MV-4-11 (cell line): ENCODE measurements around the gene PALMD.

Source experiments
- DNase-seq: peaks from one replicate; lab custom pipeline; 2025; lab: John Stamatoyannopoulos, UW

Gene PALMD

DNA sequence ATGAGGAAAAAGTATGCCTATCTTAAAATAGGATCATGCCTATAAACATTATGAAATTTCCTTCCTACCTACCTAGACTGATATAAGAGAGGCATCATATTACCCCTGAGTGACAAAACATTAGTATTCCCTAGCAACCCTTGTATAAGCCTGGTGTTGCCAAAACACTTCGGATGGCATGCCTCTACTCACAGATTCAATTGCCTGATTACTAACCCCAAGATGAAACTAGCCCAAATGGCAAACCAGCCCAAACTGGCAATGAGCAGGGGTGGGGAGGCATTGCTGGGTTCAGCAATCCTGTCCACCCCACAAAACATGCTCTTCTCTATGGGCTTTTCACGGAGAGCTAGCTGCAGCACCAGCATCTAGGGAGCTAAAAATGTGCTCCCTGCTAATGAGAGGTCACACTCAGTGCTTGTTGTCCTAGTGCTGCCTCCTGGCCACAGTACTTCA lies 13.9 kb downstream of the PALMD start:
- no peak for DNase-seq

DNA sequence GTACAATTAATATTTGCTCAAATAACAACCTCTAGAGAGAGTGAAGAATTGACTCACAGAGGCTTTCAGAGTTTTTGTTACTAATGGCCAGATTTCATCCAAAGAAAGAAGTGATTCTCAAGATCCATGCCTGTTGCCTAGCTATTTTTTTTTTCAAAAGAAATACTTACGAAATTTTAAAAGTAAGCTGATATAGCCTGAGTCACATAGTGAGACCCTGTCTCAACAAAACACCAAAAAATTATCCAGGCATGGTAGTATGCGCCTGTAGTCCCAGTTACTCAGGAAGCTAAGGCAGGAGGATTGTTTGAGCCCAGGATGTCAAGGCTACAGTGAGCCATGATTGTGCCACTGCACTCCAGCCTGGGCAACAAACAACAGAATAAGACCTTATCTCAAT lies 14.6 kb downstream of the PALMD start:
- DNase-seq = no peak

- DNase-seq = no peak
Measured at GRCh38 chr1:99661780-99662179, 15.9 kb downstream of the PALMD start.

GRCh38 chr1:99662539-99663080 lies 16.7 kb downstream of the PALMD start:
- DNase-seq = no peak

GRCh38 chr1:99663501-99663900 lies 17.6 kb downstream of the PALMD start:
- no peak for DNase-seq

- DNase-seq = no peak
Measured at GRCh38 chr1:99665212-99665611, 19.3 kb downstream of the PALMD start.

- no peak for DNase-seq
Measured at GRCh38 chr1:99669376-99669775, 23.5 kb downstream of the PALMD start.

DNA sequence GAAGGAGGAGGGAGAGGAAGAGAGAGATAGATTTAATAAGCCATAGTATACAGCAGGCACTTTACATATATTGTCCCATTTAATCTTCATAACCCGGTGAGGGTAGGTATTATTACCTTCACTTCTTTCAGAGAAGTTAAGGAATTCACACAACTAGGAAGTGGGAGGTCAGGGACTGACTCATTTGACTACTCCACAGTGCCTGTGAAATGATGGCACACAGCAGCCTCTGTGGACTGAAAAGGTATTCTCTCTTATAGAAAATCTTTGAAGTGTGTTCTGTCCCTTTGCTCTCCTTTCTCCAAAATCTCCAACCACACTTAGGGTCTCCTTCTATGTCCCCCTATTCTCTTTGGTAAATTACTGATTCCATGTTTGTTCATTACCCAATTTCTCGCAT lies 23.9 kb downstream of the PALMD start:
- DNase-seq = no peak

- no peak for DNase-seq
Measured at GRCh38 chr1:99670583-99670982, 24.7 kb downstream of the PALMD start.

DNA sequence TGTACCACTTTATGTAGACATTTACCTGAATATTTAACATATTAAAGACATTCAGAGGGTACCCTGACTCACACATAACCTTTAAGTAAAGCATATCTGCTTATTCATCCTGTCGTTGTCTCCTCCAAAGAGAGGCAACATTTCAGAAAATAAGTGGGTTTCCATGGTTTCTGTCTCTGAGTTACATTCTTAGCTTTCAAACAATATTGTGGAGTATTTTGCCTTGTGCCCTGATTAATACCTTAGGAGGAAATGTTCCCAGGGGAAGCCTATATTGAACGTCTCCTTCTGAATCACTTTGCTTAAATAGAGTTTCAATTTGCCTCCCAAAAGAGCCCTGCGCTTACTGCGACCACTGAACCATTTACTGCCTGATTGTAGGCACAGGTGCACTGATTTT lies 26.1 kb downstream of the PALMD start:
- no peak for DNase-seq

GRCh38 chr1:99672530-99673213 lies 26.8 kb downstream of the PALMD start:
- DNase-seq = no peak

GRCh38 chr1:99673315-99673714 lies 27.4 kb downstream of the PALMD start:
- no peak for DNase-seq

DNA sequence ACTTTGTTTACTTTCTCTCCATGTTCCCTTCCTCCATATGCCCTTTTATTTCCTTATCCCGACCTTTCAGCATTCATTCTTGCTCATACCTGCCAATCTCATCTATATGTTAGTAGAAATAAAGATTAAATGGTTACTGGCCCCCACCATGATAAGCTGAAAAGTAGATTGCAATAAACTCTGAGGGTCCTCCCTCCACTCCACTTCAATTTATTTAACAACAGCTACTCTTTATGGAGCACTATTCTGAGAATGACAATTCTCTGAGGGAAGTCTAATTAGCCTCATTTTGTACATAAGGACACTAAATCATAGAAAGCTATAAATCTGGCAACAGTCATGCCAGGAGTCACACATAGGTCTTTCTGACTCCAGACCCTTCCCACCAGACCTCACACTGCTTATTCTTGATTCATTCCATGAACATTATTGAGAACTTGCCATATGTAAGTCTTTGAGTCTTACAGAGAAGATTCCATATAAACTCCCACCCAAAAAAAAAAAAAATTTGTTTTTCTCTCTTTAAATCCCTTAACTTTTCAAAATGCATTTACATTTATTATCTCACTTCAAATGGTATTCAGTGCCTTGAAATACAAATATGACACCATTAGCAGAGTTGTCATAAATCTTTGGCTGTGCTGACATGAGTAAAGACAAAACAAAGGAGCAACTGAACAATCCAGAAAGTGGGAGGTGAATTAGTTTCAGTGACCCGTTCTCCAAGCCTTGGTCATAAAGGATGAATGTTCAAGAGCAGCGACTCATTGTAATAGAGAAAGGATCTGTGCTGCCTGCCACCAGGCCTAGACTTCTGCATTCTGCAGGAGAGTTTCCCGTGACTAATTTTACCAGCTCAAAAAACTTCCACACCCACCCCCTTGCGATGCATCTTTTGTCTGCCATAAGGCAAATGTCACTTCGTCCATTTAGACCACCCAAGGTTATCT lies 28.5 kb downstream of the PALMD start:
- no peak for DNase-seq

DNA sequence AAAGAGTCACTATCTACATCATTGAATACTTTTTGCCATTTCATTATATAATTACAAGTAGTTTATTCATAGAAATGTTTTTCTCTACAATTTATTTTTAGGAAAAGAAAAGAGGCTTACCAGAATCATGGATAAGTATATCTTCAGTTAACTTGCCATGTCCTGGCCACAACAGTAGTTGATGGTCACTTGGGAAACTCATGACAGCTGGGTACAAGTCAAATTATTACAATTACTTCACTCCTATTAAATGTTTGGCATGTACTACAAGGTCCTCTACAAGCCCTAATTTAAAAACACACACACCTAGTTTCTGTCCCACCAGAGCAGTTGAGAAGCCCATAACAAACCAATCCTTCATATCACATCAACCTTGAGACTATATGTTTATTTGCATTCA lies 29.4 kb downstream of the PALMD start:
- DNase-seq = no peak

DNA sequence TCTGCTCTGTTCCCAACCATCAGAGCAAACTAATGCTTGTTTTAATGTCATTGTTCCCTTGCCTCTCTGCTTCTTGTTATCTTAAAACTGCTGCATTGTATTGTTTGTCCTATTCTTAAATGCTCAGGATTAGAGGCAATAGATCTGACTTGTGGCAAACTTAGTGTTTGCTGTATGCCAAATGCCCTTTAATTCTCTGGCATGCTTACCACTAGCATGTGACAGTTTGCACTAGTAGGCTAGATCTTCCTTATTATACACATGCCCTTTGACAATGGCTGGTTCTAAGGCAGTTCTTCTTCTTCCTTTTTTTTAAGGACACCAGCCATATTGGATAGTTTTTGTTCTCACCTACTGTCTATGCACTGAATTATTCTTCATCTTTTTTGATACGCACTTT lies 30.1 kb downstream of the PALMD start:
- DNase-seq = no peak

- DNase-seq = no peak
Measured at GRCh38 chr1:99676876-99677275, 31.0 kb downstream of the PALMD start.

DNA sequence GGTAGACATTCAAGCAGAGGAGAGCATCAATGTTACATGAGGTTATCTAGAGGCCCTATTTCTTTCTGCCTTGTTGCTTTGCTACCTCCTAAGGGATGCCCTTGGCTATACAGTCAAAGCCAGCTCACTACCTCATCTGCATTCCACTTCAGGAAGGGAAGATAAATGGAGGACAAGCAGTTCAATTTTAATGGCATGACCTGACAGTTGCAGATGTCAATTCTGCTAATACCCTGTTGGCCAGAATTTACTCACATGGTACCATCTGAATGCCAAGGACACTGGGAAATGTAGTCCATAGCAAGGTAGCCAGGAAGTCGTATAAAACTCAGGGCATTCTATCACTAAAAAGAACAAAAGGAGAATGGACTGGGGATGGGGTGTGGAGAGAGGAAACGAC lies 31.5 kb downstream of the PALMD start:
- DNase-seq = no peak

- DNase-seq = no peak
Measured at GRCh38 chr1:99680270-99680669, 34.4 kb downstream of the PALMD start.

- no peak for DNase-seq
Measured at GRCh38 chr1:99681583-99681982, 35.7 kb downstream of the PALMD start.

DNA sequence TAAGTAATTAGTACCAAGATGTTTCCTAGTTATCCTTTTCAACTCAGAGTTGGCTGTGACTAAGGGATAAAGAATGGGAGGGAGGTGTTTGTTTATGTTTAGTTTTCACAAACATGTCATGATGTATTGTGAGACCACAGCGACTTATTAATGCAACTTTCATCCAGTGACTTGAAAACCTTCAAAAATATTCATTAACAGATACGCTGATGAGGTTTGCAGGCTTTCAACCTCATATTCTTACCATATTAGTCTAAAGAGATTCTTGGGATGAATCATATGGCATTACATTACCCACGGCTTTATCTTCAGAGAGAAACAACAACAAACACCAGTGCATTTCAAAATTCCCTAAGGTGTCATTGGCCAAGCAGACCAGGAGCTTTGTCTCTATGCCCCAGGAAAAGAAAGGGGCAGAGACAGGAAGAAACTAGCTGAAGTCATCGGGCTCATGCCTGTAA lies 36.4 kb downstream of the PALMD start:
- no peak for DNase-seq

- peak; percentile 80 for DNase-seq
Measured at GRCh38 chr1:99685516-99686180, 39.7 kb downstream of the PALMD start.

DNA sequence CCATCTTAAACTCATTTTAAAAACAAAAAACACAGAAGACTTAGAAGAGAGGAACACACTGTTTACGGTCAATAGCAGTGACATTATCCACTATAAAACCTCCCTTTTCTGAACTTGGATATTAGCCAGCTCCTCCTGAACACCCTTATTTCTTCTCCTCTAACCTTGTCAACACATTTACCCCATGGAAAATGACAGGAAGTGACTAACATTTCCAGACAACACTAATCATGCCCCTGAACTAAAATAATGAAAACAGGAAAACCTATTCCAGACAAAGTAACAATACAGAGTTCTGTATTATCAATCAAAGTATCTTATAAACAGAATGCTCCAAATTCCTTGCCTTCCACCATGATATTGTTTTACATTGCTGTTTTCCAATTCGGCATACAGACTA lies 45.3 kb downstream of the PALMD start:
- no peak for DNase-seq
